ENCODE measurements around the gene C15orf39. TPM values are rescaled to one million over a fixed set of nuclear protein-coding genes. Genes with fewer than 3 reads are reported as not detected.

Gene C15orf39
- total and polyA plus RNA-seq, 2 experiments from 2014 or later, result 13.4 to 54.1 TPM

- no peak for TF ChIP-seq ZNF462 (CRISPR knock-in tag; IDR thresholded peaks at IDR 0.05)
Measured at GRCh38 chr15:75234191-75234810, 32.6 kb downstream of the C15orf39 start (continued).

- DNase-seq (ENCODE audit: low spot score) (no peak), ATAC-seq (no peak)
- H3K4me3 Mint-ChIP-seq, result no peak overlapping the region
- no peak overlapping the region for H3K27ac ChIP-seq (ENCODE audit: low read depth)
- H3K9me3 Mint-ChIP-seq, result no peaks in the 10 kb centered on the region; the same call in 2 of the 3 replicates
- no peaks in the 10 kb centered on the region for H3K9me2 ChIP-seq (ENCODE audit: insufficient read depth)
- H3K4me1 Mint-ChIP-seq, result peaks cover 7% of the 10 kb centered on the region
- H3K79me2 ChIP-seq (replicated peaks; ENCODE audit: insufficient read depth), result no peaks in the 10 kb centered on the region
- H2AFZ ChIP-seq, result no peak overlapping the region
- H3K27ac Mint-ChIP-seq, result no peak overlapping the region
- peaks cover 5% of the 10 kb centered on the region; the same call in 1 of the 2 replicates for H3K4me1 ChIP-seq (ENCODE audit: insufficient read depth)
- no peaks in the 10 kb centered on the region for H3K36me3 ChIP-seq (ENCODE audit: insufficient read depth)
- no peaks in the 10 kb centered on the region for H3F3A ChIP-seq (replicated peaks; ENCODE audit: low read depth)
- H3K4me2 ChIP-seq, result no peak overlapping the region
- TF ChIP-seq ZNF114 (CRISPR knock-in tag; IDR thresholded peaks at IDR 0.05), result no peak
- no peak for TF ChIP-seq STAT1 (IDR thresholded peaks at IDR 0.05; ENCODE audit: unreplicated experiment)
- TF ChIP-seq JUNB (IDR thresholded peaks at IDR 0.05; ENCODE audit: unreplicated experiment), result no peak
- no peak for TF ChIP-seq ZNF331 (CRISPR knock-in tag; IDR thresholded peaks at IDR 0.05; ENCODE audit: low read depth)
- no peak overlapping the region for H3K4me3 ChIP-seq
- H3K27me3 Mint-ChIP-seq (ENCODE audit: insufficient read depth, low read depth, poor library complexity), result peaks cover 19% of the 10 kb centered on the region
- no peaks in the 10 kb centered on the region for H4K20me1 ChIP-seq (replicated peaks; ENCODE audit: insufficient read depth)
- peaks cover 2% of the 10 kb centered on the region; the same call in 1 of the 3 replicates for H3K36me3 Mint-ChIP-seq (ENCODE audit: low read depth)
- H3K27me3 ChIP-seq (ENCODE audit: insufficient read depth), result no peaks in the 10 kb centered on the region
Measured at GRCh38 chr15:75235051-75235673, 33.5 kb downstream of the C15orf39 start.

All from GM23338 (cell line).